Coronary artery (tissue), 2 donors: ENCODE data around the gene APCDD1L.
"Not testable (repeated sequence)": the region's sequence is repeated elsewhere in the genome, so short reads cannot be mapped to it uniquely, and the experiment has no call there.

ENCODE experiments used
- DNase-seq: peaks from one replicate; pipeline ENCODE4 v3.0.0-alpha.2; 2017; ENCODE audit warnings: low spot score
- H3K27ac ChIP-seq, 2 donors: fragments of 200-600 bp; sonication (generic); one replicate each; pipeline ENCODE4 v1.5.1; 2016 to 2019
- H3K4me3 ChIP-seq: fragments of 200-600 bp; sonication (generic); 2 replicates; pipeline ENCODE4 v1.5.1; 2016; ENCODE audit warnings: mild to moderate bottlenecking, moderate library complexity
- CTCF ChIP-seq: fragments of 200-600 bp; sonication (generic); IDR thresholded peaks from one replicate; pipeline ENCODE4 v1.5.1; 2019; ENCODE audit warnings: antibody characterized with exemption

The APCDD1L gene

GRCh38 chr20:58513580-58514285, 1.5 kb downstream of the APCDD1L start:
- no peak overlapping the region for H3K4me3 ChIP-seq
- DNase-seq, result no peak
- no peak for TF ChIP-seq CTCF
- no peak overlapping the region for H3K27ac ChIP-seq

- TF ChIP-seq CTCF, result no peak
- DNase-seq, result no peak
- Histone ChIP-seq H3K4me3 (no peak overlapping the region), H3K27ac (no peak overlapping the region)
Measured at GRCh38 chr20:58512808-58513552, 2.2 kb downstream of the APCDD1L start.

DNA sequence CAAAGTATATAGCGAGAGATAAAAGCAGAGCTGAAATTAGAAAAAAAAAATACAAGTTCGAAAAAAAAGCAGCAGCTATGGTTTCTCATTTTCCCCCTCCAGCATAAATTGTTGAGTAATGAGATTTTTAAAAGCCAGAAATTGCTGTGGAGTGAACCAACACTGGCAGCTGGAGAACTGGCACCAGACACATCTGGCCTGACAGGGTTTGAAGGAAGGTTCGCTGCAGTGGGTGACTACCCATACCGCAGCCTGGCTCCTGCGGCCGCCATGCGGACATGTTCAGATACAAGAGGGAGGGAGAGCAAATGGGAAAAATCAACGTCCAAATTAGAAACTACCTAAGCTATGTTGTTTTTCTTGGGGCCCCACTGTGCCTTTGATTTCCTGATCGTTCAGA, 3.3 kb downstream of the APCDD1L start:
- no peak overlapping the region for H3K27ac ChIP-seq

GRCh38 chr20:58511364-58511763, 3.8 kb downstream of the APCDD1L start:
- H3K27ac ChIP-seq, result no peak overlapping the region
- no peak overlapping the region for H3K4me3 ChIP-seq
- TF ChIP-seq CTCF, result no peak
- no peak for DNase-seq

More for the DNA sequence above, 3.3 kb downstream of the APCDD1L start:
- no peak for TF ChIP-seq CTCF
- DNase-seq, result no peak
- H3K4me3 ChIP-seq, result no peak overlapping the region

GRCh38 chr20:58510921-58511320, 4.3 kb downstream of the APCDD1L start:
- Histone ChIP-seq H3K4me3 (no peak overlapping the region), H3K27ac (no peak overlapping the region)
- no peak for TF ChIP-seq CTCF
- DNase-seq, result no peak

DNA sequence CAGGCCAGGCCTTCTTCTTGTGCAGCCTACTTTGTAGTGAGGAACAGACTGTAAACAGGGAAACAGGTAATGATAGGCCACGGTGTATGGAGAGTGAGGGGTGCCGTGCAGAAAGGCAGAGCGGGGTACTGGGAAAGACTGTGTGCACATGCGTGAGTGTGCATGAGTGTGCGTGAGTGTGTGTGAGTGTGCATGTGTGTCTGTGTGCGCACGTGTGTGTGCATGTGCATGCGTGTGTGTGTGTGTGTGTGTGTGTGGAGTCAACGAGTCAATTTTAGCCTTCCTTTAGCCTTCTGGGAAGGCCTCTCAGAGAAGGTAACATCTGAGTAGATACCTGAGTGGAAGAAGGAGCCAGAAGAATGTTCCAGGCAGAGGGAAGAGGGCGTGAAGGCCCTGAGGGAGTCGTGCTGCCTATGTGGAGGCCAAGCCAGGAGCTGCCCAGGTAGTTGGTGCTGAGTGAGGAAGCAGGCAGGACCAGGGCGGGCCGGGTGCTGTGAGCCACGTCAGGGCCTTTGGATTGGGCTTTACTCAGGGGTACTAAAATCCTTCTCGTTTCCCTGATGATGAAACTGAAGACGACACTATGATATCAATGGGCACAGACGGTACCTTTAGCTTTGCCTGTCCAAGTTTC, 6.3 kb downstream of the APCDD1L start:
- no peak overlapping the region for H3K4me3 ChIP-seq
- H3K27ac ChIP-seq, result no peak overlapping the region
- no peak for TF ChIP-seq CTCF
- no peak for DNase-seq

GRCh38 chr20:58506999-58507398, 8.2 kb downstream of the APCDD1L start:
- H3K4me3 ChIP-seq, DNase-seq, H3K27ac ChIP-seq: not testable (repeated sequence)
